NB4 (cell line): ENCODE results near the gene PLD4.
"Not testable (repeated sequence)": the region's sequence is repeated elsewhere in the genome, so short reads cannot be mapped to it uniquely, and the experiment has no call there.

Experiments used
- POLR2A ChIP-seq: IDR thresholded peaks from 2 replicates; pipeline ENCODE4 v1.6.1; 2011; ENCODE audit warnings: mild to moderate bottlenecking; ENCODE audit not compliant: insufficient read length; ENCODE audit errors: extremely low read depth
- TF ChIP-seq, protein P1 (sequence below): IDR thresholded peaks from one replicate; pipeline ENCODE4 v1.5.1; 2012; ENCODE audit warnings: low read depth, low read length
- TF ChIP-seq, protein P2 (sequence below): IDR thresholded peaks from 2 replicates; pipeline ENCODE4 v1.6.1; 2011; ENCODE audit warnings: low read depth, low read length

DNA sequence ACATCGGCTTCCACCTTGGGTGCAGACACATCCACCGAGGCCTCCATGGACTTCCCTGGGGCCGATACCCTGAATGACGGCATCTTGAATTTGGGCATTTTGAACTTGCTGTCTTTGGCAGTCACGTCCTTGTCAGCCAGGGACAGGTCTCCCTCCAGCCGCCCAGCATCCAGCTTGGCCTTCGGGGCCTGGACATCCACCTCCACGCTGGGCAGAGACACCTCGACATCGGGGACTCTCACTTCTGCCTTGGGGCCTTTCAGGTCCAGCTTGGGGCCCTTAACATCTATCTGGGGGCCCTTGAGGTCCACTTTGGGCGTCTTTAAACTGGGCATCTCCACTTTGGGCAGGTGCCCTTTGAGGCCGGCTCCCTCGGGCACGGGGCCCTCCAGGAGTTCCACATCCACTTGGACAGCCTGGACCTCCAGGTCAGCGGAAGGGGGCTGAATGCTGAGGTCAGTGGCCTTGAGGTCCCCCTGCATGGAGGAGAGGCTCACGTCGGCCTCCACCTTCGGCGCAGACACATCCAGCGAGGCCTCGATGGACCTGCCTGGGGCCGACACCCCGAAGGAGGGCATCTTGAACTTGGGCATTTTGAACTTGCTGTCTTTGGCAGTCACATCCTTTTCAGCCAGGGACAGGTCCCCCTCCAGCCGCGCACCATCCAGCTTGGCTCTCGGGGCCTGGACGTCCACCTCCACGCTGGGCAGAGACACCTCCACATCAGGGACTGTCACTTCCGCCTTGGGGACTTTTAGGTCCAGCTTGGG lies 19.9 kb downstream of the PLD4 start:
- TF ChIP-seq, protein P1, sequence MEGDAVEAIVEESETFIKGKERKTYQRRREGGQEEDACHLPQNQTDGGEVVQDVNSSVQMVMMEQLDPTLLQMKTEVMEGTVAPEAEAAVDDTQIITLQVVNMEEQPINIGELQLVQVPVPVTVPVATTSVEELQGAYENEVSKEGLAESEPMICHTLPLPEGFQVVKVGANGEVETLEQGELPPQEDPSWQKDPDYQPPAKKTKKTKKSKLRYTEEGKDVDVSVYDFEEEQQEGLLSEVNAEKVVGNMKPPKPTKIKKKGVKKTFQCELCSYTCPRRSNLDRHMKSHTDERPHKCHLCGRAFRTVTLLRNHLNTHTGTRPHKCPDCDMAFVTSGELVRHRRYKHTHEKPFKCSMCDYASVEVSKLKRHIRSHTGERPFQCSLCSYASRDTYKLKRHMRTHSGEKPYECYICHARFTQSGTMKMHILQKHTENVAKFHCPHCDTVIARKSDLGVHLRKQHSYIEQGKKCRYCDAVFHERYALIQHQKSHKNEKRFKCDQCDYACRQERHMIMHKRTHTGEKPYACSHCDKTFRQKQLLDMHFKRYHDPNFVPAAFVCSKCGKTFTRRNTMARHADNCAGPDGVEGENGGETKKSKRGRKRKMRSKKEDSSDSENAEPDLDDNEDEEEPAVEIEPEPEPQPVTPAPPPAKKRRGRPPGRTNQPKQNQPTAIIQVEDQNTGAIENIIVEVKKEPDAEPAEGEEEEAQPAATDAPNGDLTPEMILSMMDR, result not testable (repeated sequence)
- not testable (repeated sequence) for TF ChIP-seq POLR2A
- TF ChIP-seq, protein P2, sequence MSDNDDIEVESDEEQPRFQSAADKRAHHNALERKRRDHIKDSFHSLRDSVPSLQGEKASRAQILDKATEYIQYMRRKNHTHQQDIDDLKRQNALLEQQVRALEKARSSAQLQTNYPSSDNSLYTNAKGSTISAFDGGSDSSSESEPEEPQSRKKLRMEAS, result not testable (repeated sequence)
